Thyroid gland (tissue), 4 donors: Measurements from ENCODE around the gene CDPF1.

Experiments
- POLR2A ChIP-seq, 2 donors: fragments of 450-650 bp; IDR thresholded peaks; one replicate each; pipeline ENCODE4 v1.6.1; 2017; ENCODE audit warnings: antibody characterized with exemption in 2 of 2, mild to moderate bottlenecking in 2 of 2, moderate library complexity in 1 of 2
- TF ChIP-seq, protein P1 (sequence below), 6 experiments: fragments of 200-600 bp in 3 of 6; fragments of 450-650 bp in 3 of 6; sonication (generic) in 3 of 6; IDR thresholded peaks; one replicate each; pipeline ENCODE4 v1.5.1; 2016 to 2019; ENCODE audit warnings: antibody characterized with exemption in 6 of 6, mild to moderate bottlenecking in 2 of 6, inconsistent platforms in 1 of 6, moderate library complexity in 1 of 6

- TF ChIP-seq, protein P1, sequence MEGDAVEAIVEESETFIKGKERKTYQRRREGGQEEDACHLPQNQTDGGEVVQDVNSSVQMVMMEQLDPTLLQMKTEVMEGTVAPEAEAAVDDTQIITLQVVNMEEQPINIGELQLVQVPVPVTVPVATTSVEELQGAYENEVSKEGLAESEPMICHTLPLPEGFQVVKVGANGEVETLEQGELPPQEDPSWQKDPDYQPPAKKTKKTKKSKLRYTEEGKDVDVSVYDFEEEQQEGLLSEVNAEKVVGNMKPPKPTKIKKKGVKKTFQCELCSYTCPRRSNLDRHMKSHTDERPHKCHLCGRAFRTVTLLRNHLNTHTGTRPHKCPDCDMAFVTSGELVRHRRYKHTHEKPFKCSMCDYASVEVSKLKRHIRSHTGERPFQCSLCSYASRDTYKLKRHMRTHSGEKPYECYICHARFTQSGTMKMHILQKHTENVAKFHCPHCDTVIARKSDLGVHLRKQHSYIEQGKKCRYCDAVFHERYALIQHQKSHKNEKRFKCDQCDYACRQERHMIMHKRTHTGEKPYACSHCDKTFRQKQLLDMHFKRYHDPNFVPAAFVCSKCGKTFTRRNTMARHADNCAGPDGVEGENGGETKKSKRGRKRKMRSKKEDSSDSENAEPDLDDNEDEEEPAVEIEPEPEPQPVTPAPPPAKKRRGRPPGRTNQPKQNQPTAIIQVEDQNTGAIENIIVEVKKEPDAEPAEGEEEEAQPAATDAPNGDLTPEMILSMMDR (IDR thresholded peaks at IDR 0.05) = no peak
- TF ChIP-seq POLR2A (IDR thresholded peaks at IDR 0.05) = no peak
Observed at GRCh38 chr22:46245511-46245910, 4.6 kb downstream of the CDPF1 start.
